Astrocyte (in vitro differentiated cells and primary cell): ENCODE measurements around the gene GSG1L. TPM values are rescaled to one million over a fixed set of nuclear protein-coding genes. Genes with fewer than 3 reads are reported as not detected.

Experiments
- DNase-seq: peaks from one replicate; pipeline ENCODE4 v3.0.0-alpha.2; 2010; ENCODE audit warnings: low read depth
- FAIRE-seq: peaks from 2 replicates; lab custom pipeline; 2011; peaks lifted over from hg19 to GRCh38; lab: Jason Lieb, UNC
- H2AFZ ChIP-seq: 2 replicates; pipeline ENCODE4 v1.6.0; 2012; ENCODE audit warnings: low read depth, low read length, inconsistent platforms
- H3K27ac ChIP-seq: 2 replicates; pipeline ENCODE4 v1.5.1; 2011; ENCODE audit warnings: low read depth, low read length, inconsistent platforms
- H3K27me3 ChIP-seq: 2 replicates; pipeline ENCODE4 v1.6.0; 2011; ENCODE audit warnings: low read length, inconsistent platforms; ENCODE audit not compliant: insufficient read depth
- H3K36me3 ChIP-seq: 2 replicates; pipeline ENCODE4 v1.5.1; 2011; ENCODE audit warnings: low read length, inconsistent platforms; ENCODE audit not compliant: insufficient read depth
- H3K4me1 ChIP-seq: 2 replicates; pipeline ENCODE4 v1.5.1; 2011; ENCODE audit warnings: low read length, inconsistent platforms; ENCODE audit not compliant: insufficient read depth
- H3K4me2 ChIP-seq: 2 replicates; pipeline ENCODE4 v1.6.0; 2012; ENCODE audit warnings: low read length, inconsistent platforms
- H3K4me3 ChIP-seq: 2 replicates; pipeline ENCODE4 v1.5.1; 2011; ENCODE audit warnings: low read depth, mild to moderate bottlenecking, low read length, inconsistent platforms; ENCODE audit not compliant: insufficient read depth
- H3K79me2 ChIP-seq: 2 replicates; pipeline ENCODE4 v1.6.0; 2012; ENCODE audit warnings: mild to moderate bottlenecking, low read length, inconsistent platforms; ENCODE audit not compliant: insufficient read depth
- H3K9ac ChIP-seq: 2 replicates; pipeline ENCODE4 v1.6.0; 2012; ENCODE audit warnings: mild to moderate bottlenecking, low read length, inconsistent platforms
- H3K9me3 ChIP-seq: 2 replicates; pipeline ENCODE4 v1.5.1; 2012; ENCODE audit warnings: low read depth, mild to moderate bottlenecking, low read length, inconsistent platforms; ENCODE audit not compliant: insufficient read depth
- H4K20me1 ChIP-seq: 2 replicates; pipeline ENCODE4 v1.6.0; 2012; ENCODE audit warnings: low read length, inconsistent platforms; ENCODE audit not compliant: insufficient read depth
- H3K27ac Mint-ChIP-seq: one replicate; pipeline ENCODE4 v1.8.0; 2021; ENCODE audit warnings: mild to moderate bottlenecking, mixed read lengths; ENCODE audit not compliant: unreplicated experiment
- H3K27me3 Mint-ChIP-seq: one replicate; pipeline ENCODE4 v1.8.0; 2021; ENCODE audit warnings: low read depth, mixed read lengths; ENCODE audit not compliant: unreplicated experiment
- H3K36me3 Mint-ChIP-seq: one replicate; pipeline ENCODE4 v1.8.0; 2021; ENCODE audit warnings: low read depth, mixed read lengths; ENCODE audit not compliant: unreplicated experiment
- H3K4me1 Mint-ChIP-seq: one replicate; pipeline ENCODE4 v1.8.0; 2021; ENCODE audit warnings: low read depth, mixed read lengths; ENCODE audit not compliant: unreplicated experiment
- H3K4me3 Mint-ChIP-seq: one replicate; pipeline ENCODE4 v1.8.0; 2021; ENCODE audit warnings: mild to moderate bottlenecking, moderate library complexity, mixed read lengths; ENCODE audit not compliant: unreplicated experiment
- H3K9me3 Mint-ChIP-seq: one replicate; pipeline ENCODE4 v1.8.0; 2021; ENCODE audit warnings: mild to moderate bottlenecking, mixed read lengths; ENCODE audit not compliant: unreplicated experiment
- CTCF ChIP-seq: IDR thresholded peaks from 2 replicates; pipeline ENCODE4 v1.5.1; 2011; ENCODE audit warnings: low read depth, mild to moderate bottlenecking, inconsistent platforms, low read length, moderate library complexity; ENCODE audit not compliant: insufficient read depth
- EZH2 ChIP-seq: IDR thresholded peaks from 2 replicates; pipeline ENCODE4 v1.6.1; 2012; ENCODE audit warnings: mild to moderate bottlenecking, low read length, inconsistent platforms; ENCODE audit not compliant: insufficient read depth
- total RNA-seq: library from RNA; stranded (reverse); gene quantifications from 2 replicates; pipeline ENCODE4 v1.2.1, GENCODE V29; 2021

GSG1L gene
- total RNA-seq, 1 donor from 2014 or later: not detected

GRCh38 chr16:27787665-27788064 lies 275.8 kb downstream of the GSG1L start:
- Mint-ChIP-seq H3K36me3 (no peaks in the 10 kb centered on the region), H3K4me1 (no peaks in the 10 kb centered on the region), H3K4me3 (no peak overlapping the region), H3K27me3 (peaks cover 16% of the 10 kb centered on the region), H3K27ac (no peak overlapping the region), H3K9me3 (no peaks in the 10 kb centered on the region)
- Histone ChIP-seq H4K20me1 (no peaks in the 10 kb centered on the region), H3K4me3 (no peak overlapping the region), H3K9me3 (no peaks in the 10 kb centered on the region), H3K79me2 (no peaks in the 10 kb centered on the region), H3K27ac (no peak overlapping the region), H3K4me2 (no peak overlapping the region), H3K4me1 (no peaks in the 10 kb centered on the region), H3K27me3 (no peaks in the 10 kb centered on the region), H3K9ac (no peak overlapping the region), H3K36me3 (no peaks in the 10 kb centered on the region), H2AFZ (no peak overlapping the region)
- FAIRE-seq (no peak), DNase-seq (no peak)
- no peak for TF ChIP-seq EZH2
- TF ChIP-seq CTCF: no peak

- no peaks in the 10 kb centered on the region for H3K4me1 ChIP-seq
- Mint-ChIP-seq H3K9me3 (no peaks in the 10 kb centered on the region), H3K4me1 (no peaks in the 10 kb centered on the region), H3K27ac (no peak overlapping the region), H3K4me3 (no peak overlapping the region), H3K36me3 (no peaks in the 10 kb centered on the region), H3K27me3 (peaks cover 12% of the 10 kb centered on the region)
- H3K4me3 ChIP-seq: no peak overlapping the region
- TF ChIP-seq EZH2: no peak
- no peak for TF ChIP-seq CTCF
- H2AFZ ChIP-seq: no peak overlapping the region
- H3K9me3 ChIP-seq: no peaks in the 10 kb centered on the region
- no peak overlapping the region for H3K9ac ChIP-seq
- no peaks in the 10 kb centered on the region for H3K36me3 ChIP-seq
- H3K27me3 ChIP-seq: no peaks in the 10 kb centered on the region
- DNase-seq (no peak), FAIRE-seq (no peak)
- H3K27ac ChIP-seq: no peak overlapping the region
- no peak overlapping the region for H3K4me2 ChIP-seq
- H3K79me2 ChIP-seq: no peaks in the 10 kb centered on the region
- H4K20me1 ChIP-seq: no peaks in the 10 kb centered on the region
Measured at GRCh38 chr16:27786923-27787625, 276.4 kb downstream of the GSG1L start.

GRCh38 chr16:27786221-27786922 lies 277.1 kb downstream of the GSG1L start:
- Mint-ChIP-seq H3K36me3 (no peaks in the 10 kb centered on the region), H3K4me3 (no peak overlapping the region), H3K27me3 (peaks cover 9% of the 10 kb centered on the region), H3K9me3 (no peaks in the 10 kb centered on the region), H3K27ac (no peak overlapping the region), H3K4me1 (no peaks in the 10 kb centered on the region)
- Histone ChIP-seq H3K4me1 (no peaks in the 10 kb centered on the region), H3K27ac (no peak overlapping the region), H3K79me2 (no peaks in the 10 kb centered on the region), H3K36me3 (no peaks in the 10 kb centered on the region), H3K4me3 (no peak overlapping the region), H4K20me1 (no peaks in the 10 kb centered on the region), H3K9me3 (no peaks in the 10 kb centered on the region), H2AFZ (no peak overlapping the region), H3K27me3 (no peaks in the 10 kb centered on the region), H3K4me2 (no peak overlapping the region), H3K9ac (no peak overlapping the region)
- no peak for TF ChIP-seq EZH2
- no peak for TF ChIP-seq CTCF
- no peak for FAIRE-seq
- DNase-seq: no peak
